Naive B cell (primary cell): ENCODE measurements around the gene FITM1. TPM values are rescaled to one million over a fixed set of nuclear protein-coding genes. Genes with fewer than 3 reads are reported as not detected.

Source experiments
- ATAC-seq, 2 donors: fragments of 150-1000 bp; cut with Tn5 transposase; 2 replicates each; pipeline ENCODE4 v1.10.0; 2021; ENCODE audit warnings: low read depth in 2 of 2, mild to moderate bottlenecking in 2 of 2, moderate library complexity in 2 of 2
- DNase-seq: peaks from one replicate; pipeline ENCODE4 v3.0.0; 2022
- H3K27ac Mint-ChIP-seq, 6 donors: one replicate each; pipeline ENCODE4 v1.8.0; 2020 to 2022; ENCODE audit warnings: mild to moderate bottlenecking in 6 of 6, mixed read lengths in 6 of 6, moderate library complexity in 5 of 6, inconsistent platforms in 2 of 6
- H3K27me3 Mint-ChIP-seq, 3 donors: one replicate each; pipeline ENCODE4 v1.8.0; 2021 to 2022; ENCODE audit warnings: mixed read lengths in 3 of 3, mild to moderate bottlenecking in 1 of 3
- H3K36me3 Mint-ChIP-seq, 2 donors: one replicate each; pipeline ENCODE4 v1.8.0; 2020 to 2022; ENCODE audit warnings: mixed read lengths in 2 of 2, inconsistent platforms in 1 of 2, mild to moderate bottlenecking in 1 of 2
- H3K4me1 Mint-ChIP-seq, 3 donors: one replicate each; pipeline ENCODE4 v1.8.0; 2020 to 2022; ENCODE audit warnings: mixed read lengths in 3 of 3, inconsistent platforms in 1 of 3, mild to moderate bottlenecking in 1 of 3, moderate library complexity in 1 of 3
- H3K4me3 Mint-ChIP-seq, 8 donors: one replicate each; pipeline ENCODE4 v1.8.0; 2020 to 2022; ENCODE audit warnings: mild to moderate bottlenecking in 8 of 8, mixed read lengths in 8 of 8, moderate library complexity in 8 of 8, inconsistent platforms in 2 of 8
- H3K9me3 Mint-ChIP-seq, 7 donors: one replicate each; pipeline ENCODE4 v1.8.0; 2020 to 2022; ENCODE audit warnings: mixed read lengths in 7 of 7, mild to moderate bottlenecking in 5 of 7, inconsistent platforms in 2 of 7, moderate library complexity in 1 of 7
- polyA plus RNA-seq, 6 donors: library from polyadenylated mRNA; unstranded; fragments of 300-500 nt; fragmentation: Illumina TruSeq; gene quantifications; one replicate each; pipeline ENCODE4 v1.2.3, GENCODE V29; 2021; ENCODE audit warnings: low read depth in 6 of 6

FITM1 gene
- polyA plus RNA-seq, 6 donors from 2014 or later: 0.29 to 1.4 (median 0.53) TPM; not detected in 1

DNA sequence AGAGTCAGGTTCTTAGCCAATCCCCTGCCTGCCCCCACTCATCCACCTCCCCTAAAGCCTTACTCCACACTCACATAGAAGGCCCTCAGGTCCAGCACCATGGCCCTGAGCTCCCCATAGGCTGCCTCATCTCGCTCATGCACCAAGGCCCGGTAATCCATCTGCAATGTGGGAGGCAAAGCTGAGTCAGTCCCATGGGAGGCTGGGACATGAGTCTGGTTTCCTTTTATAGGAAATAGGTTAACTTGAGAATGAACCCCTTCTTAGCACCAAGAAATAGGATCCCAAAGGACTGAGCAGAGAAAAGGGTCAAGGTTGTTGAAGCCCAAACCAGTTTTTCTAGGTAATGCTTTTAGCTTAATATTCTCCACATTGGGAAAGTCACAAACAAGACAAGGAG, 13.1 kb downstream of the FITM1 start:
- DNase-seq: no peak
- H3K4me3 Mint-ChIP-seq: peak overlapping the region in 4 of 8 donors; percentile 12 to 99 (median 62)
- peaks cover 52 to 69% (median 52%) of the 10 kb centered on the region in 3 donors for H3K4me1 Mint-ChIP-seq
- no peaks in the 10 kb centered on the region for H3K9me3 Mint-ChIP-seq
- H3K27me3 Mint-ChIP-seq: no peaks in the 10 kb centered on the region
- peaks cover 8 to 12% of the 10 kb centered on the region in 2 donors for H3K36me3 Mint-ChIP-seq
- ATAC-seq: no peak
- peak overlapping the region in 1 of 6 donors; percentile 49 for H3K27ac Mint-ChIP-seq

GRCh38 chr14:24144451-24144850, 14.0 kb downstream of the FITM1 start:
- ATAC-seq (no peak), DNase-seq (no peak)
- Mint-ChIP-seq H3K9me3 (no peaks in the 10 kb centered on the region), H3K4me1 (peaks cover 50 to 69% (median 53%) of the 10 kb centered on the region in 3 donors), H3K36me3 (peaks cover 7 to 8% of the 10 kb centered on the region in 2 donors), H3K27ac (peak overlapping the region in 3 of 6 donors; percentile 2 to 86 (median 73)), H3K27me3 (no peaks in the 10 kb centered on the region), H3K4me3 (peak overlapping the region in 7 of 8 donors; percentile 12 to 99 (median 43))

- H3K4me1 Mint-ChIP-seq: peaks cover 48 to 66% (median 55%) of the 10 kb centered on the region in 3 donors
- H3K36me3 Mint-ChIP-seq: peaks cover 7 to 8% of the 10 kb centered on the region in 2 donors
- DNase-seq (no peak), ATAC-seq (no peak)
- H3K4me3 Mint-ChIP-seq: peak overlapping the region in 6 of 8 donors; percentile 89 to 100 (median 99)
- H3K27ac Mint-ChIP-seq: peak overlapping the region in 2 of 6 donors; percentile 55 to 86
- H3K27me3 Mint-ChIP-seq: no peaks in the 10 kb centered on the region
- H3K9me3 Mint-ChIP-seq: no peaks in the 10 kb centered on the region
These were observed 14.8 kb downstream of the FITM1 start for GRCh38 chr14:24145219-24145618.

DNA sequence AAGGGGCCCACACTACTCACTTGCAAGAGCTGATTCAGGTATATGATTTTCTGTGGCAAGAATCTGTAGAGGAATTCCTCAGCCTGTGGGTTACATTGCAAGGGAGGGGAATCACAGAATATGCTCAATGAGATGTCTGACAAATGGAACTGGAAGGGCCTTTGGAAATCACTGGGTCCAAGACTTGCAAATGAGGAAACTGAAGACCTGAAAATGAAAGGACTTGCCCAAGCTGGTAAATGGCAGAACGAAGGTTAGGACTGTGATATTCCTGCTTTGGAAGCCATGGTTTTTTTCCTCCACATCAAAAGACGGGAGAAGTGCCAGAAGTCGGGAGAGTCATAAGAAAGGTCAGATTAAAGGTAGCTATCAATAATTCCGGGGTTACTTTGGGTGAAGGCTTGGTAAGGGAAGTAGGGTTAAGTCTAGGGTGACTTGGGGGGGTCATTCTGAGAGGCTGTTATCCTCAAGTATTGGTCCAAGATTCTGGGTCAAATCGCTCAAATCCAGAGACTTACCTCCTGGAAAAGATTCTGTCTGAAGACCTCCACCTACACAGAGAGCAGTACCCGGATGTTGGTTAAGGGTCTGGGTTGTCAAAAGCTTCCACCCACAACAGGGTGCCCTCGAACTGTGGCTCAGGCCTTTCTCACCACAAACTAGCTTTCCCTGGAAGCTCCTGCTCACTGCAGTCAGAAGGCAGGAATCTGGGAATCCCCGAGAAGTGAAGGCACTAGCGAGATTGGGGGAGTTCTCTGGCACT, 15.4 kb downstream of the FITM1 start:
- Mint-ChIP-seq H3K9me3 (no peaks in the 10 kb centered on the region), H3K4me1 (peaks cover 48 to 63% (median 56%) of the 10 kb centered on the region in 3 donors), H3K27ac (peak overlapping the region; percentile 86 to 99 (median 96)), H3K36me3 (peaks cover 7 to 14% of the 10 kb centered on the region in 2 donors), H3K4me3 (peak overlapping the region; percentile 89 to 100 (median 99)), H3K27me3 (no peaks in the 10 kb centered on the region)
- no peak for ATAC-seq
- no peak for DNase-seq

- DNase-seq (peak; percentile 91), ATAC-seq (peak; percentile 60)
- Mint-ChIP-seq H3K27ac (peak within 1 kb of the TSS; percentile 86 to 99 (median 96)), H3K27me3 (no peaks in the 10 kb centered on the region), H3K9me3 (no peaks in the 10 kb centered on the region), H3K36me3 (peaks cover 7 to 15% of the 10 kb centered on the region in 2 donors), H3K4me3 (peak within 1 kb of the TSS; percentile 89 to 100 (median 99)), H3K4me1 (peaks cover 46 to 65% (median 57%) of the 10 kb centered on the region in 3 donors)
These were observed 16.1 kb downstream of the FITM1 start, which contains the start of gene PSME2 for GRCh38 chr14:24146453-24146977. TSS of gene PSME2 (minus strand) at chr14:24146610. CDS start at chr14:24146581, 29 bp downstream.

- peaks cover 46 to 58% (median 53%) of the 10 kb centered on the region in 3 donors for H3K4me1 Mint-ChIP-seq
- H3K4me3 Mint-ChIP-seq: peak within 1 kb of the TSS; percentile 89 to 100 (median 99)
- H3K9me3 Mint-ChIP-seq: no peaks in the 10 kb centered on the region
- peak within 1 kb of the TSS; percentile 86 to 99 (median 96) for H3K27ac Mint-ChIP-seq
- H3K36me3 Mint-ChIP-seq: peaks cover 7 to 15% of the 10 kb centered on the region in 2 donors
- ATAC-seq: peak; percentile 81 to 84
- DNase-seq: peak; percentile 97
- H3K27me3 Mint-ChIP-seq: no peaks in the 10 kb centered on the region
These were observed 16.7 kb downstream of the FITM1 start, which contains the start of gene RNF31 for GRCh38 chr14:24146978-24147760. TSS of gene RNF31 (plus strand) at chr14:24147498. CDS start at chr14:24147699, 201 bp downstream.

DNA sequence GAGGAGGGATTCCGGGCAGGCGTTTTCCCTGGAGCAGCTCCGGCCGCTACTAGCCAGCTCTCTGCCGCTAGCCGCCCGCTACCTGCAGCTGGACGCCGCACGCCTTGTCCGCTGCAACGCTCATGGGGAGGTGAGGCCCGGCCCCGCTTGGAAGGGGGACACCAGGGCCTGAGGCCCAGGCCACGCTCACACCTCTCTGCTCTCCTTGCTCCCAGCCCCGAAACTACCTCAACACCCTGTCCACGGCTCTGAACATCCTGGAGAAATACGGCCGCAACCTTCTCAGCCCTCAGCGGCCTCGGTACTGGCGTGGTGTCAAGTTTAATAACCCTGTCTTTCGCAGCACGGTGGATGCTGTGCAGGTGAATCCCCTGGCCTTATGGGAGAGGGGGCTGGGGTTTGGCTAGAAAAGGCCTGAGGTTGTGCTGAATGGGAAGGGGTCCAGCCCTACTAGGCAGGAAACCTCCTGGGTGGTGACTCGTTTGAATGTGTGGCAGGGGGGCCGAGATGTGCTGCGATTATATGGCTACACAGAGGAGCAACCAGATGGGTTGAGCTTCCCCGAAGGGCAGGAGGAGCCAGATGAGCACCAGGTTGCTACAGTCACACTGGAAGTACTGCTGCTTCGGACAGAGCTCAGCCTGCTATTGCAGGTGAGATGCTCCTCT, 17.4 kb downstream of the FITM1 start:
- Mint-ChIP-seq H3K27ac (peak overlapping the region in 5 of 6 donors; percentile 37 to 86 (median 72)), H3K4me3 (peak overlapping the region; percentile 88 to 100 (median 96)), H3K9me3 (no peaks in the 10 kb centered on the region), H3K4me1 (peaks cover 43 to 53% (median 52%) of the 10 kb centered on the region in 3 donors), H3K36me3 (peaks cover 7 to 15% of the 10 kb centered on the region in 2 donors), H3K27me3 (no peaks in the 10 kb centered on the region)
- DNase-seq (no peak), ATAC-seq (no peak)

DNA sequence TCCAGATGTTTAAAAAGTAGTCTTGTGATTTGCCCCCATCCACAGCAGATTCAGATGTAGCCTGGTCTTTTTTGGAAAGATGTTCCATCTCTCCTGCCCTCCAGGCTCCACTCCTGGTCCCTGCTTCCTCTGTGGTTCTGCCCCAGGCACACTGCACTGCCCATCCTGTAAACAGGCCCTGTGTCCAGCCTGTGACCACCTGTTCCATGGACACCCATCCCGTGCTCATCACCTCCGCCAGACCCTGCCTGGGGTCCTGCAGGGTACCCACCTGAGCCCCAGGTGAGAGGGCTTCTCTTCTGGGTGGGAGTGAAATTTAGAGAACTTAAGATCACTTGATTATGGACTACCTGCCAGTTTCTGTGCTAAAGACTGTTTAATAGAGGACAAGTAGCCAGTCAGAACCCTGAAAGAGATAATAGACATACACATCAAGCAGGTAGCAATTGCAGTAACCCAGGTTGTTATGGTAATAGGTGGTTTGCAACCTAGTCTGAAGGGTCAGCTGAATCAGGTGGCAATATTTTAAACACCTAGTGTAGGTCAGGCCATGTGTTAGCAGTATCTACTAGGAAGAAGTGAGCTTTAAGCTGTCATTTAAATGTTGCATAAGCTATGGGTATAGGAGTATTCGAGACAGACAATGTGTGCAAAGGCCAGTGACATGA, 19.0 kb downstream of the FITM1 start:
- DNase-seq (no peak), ATAC-seq (no peak)
- Mint-ChIP-seq H3K36me3 (peaks cover 3 to 8% of the 10 kb centered on the region in 2 donors), H3K27ac (no peak overlapping the region), H3K4me1 (peaks cover 34 to 48% (median 42%) of the 10 kb centered on the region in 3 donors), H3K4me3 (peak overlapping the region; percentile 35 to 99 (median 59)), H3K9me3 (no peaks in the 10 kb centered on the region), H3K27me3 (no peaks in the 10 kb centered on the region)

DNA sequence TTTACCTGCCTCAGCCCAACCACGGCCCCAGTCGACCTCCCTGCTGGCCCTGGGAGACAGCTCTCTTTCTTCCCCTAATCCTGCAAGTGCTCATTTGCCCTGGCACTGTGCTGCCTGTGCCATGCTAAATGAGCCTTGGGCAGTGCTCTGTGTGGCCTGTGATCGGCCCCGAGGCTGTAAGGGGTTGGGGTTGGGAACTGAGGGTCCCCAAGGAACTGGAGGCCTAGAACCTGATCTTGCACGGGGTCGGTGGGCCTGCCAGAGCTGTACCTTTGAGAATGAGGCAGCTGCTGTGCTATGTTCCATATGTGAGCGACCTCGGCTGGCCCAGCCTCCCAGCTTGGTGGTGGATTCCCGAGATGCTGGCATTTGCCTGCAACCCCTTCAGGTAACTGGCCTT, 19.6 kb downstream of the FITM1 start:
- ATAC-seq (no peak), DNase-seq (no peak)
- Mint-ChIP-seq H3K27me3 (no peaks in the 10 kb centered on the region), H3K27ac (no peak overlapping the region), H3K4me3 (peak overlapping the region in 1 of 8 donors; percentile 99), H3K4me1 (peaks cover 34 to 45% (median 38%) of the 10 kb centered on the region in 3 donors), H3K9me3 (no peaks in the 10 kb centered on the region), H3K36me3 (peaks cover 0 to 7% of the 10 kb centered on the region in 2 donors)

DNA sequence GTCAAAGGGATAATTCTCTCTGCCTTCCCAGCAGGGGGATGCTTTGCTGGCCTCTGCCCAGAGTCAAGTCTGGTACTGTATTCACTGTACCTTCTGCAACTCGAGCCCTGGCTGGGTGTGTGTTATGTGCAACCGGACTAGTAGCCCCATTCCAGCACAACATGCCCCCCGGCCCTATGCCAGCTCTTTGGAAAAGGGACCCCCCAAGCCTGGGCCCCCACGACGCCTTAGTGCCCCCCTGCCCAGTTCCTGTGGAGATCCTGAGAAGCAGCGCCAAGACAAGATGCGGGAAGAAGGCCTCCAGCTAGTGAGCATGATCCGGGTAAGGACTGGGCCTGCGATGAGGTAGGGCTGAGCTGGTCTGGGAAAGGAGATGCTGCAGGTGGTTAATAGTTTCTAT, 20.1 kb downstream of the FITM1 start:
- H3K27me3 Mint-ChIP-seq: no peaks in the 10 kb centered on the region
- H3K4me1 Mint-ChIP-seq: peaks cover 31 to 44% (median 33%) of the 10 kb centered on the region in 3 donors
- H3K9me3 Mint-ChIP-seq: no peaks in the 10 kb centered on the region
- ATAC-seq (no peak), DNase-seq (no peak)
- peaks cover 1 to 10% of the 10 kb centered on the region in 2 donors for H3K36me3 Mint-ChIP-seq
- H3K27ac Mint-ChIP-seq: no peak overlapping the region
- peak overlapping the region in 2 of 8 donors; percentile 15 to 34 for H3K4me3 Mint-ChIP-seq

DNA sequence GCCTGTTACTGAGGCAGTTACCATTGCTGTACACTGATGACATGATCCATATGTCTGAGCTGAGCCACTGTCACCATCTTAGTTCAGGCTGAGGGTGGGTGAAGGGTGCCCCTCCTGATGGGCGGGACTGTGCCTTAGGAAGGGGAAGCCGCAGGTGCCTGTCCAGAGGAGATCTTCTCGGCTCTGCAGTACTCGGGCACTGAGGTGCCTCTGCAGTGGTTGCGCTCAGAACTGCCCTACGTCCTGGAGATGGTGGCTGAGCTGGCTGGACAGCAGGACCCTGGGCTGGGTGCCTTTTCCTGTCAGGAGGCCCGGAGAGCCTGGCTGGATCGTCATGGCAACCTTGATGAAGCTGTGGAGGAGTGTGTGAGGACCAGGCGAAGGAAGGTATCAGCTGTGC, 20.5 kb downstream of the FITM1 start:
- H3K4me3 Mint-ChIP-seq: peak overlapping the region in 1 of 8 donors; percentile 15

GRCh38 chr14:24151404-24152080, 21.1 kb downstream of the FITM1 start:
- H3K27ac Mint-ChIP-seq: no peak overlapping the region
- no peaks in the 10 kb centered on the region for H3K27me3 Mint-ChIP-seq
- ATAC-seq: no peak
- H3K36me3 Mint-ChIP-seq: peaks cover 6 to 17% of the 10 kb centered on the region in 2 donors
- DNase-seq: no peak
- H3K4me1 Mint-ChIP-seq: peaks cover 24 to 37% (median 26%) of the 10 kb centered on the region in 3 donors
- H3K9me3 Mint-ChIP-seq: no peaks in the 10 kb centered on the region
- peak overlapping the region in 1 of 8 donors; percentile 43 for H3K4me3 Mint-ChIP-seq

More for the DNA sequence above, 20.5 kb downstream of the FITM1 start:
- H3K27me3 Mint-ChIP-seq: no peaks in the 10 kb centered on the region
- DNase-seq: no peak
- peaks cover 29 to 42% (median 31%) of the 10 kb centered on the region in 3 donors for H3K4me1 Mint-ChIP-seq
- ATAC-seq: no peak
- H3K9me3 Mint-ChIP-seq: no peaks in the 10 kb centered on the region
- H3K36me3 Mint-ChIP-seq: peaks cover 6 to 15% of the 10 kb centered on the region in 2 donors
- no peak overlapping the region for H3K27ac Mint-ChIP-seq
